Activated gamma-delta T cell treated with Interleukin-2 at 50 U/mL for 16 hours (primary cell): ENCODE results near the gene STARD13.

Experiments used
- DNase-seq: peaks from one replicate; pipeline ENCODE4 v3.0.0-alpha.2; 2020

STARD13 gene

DNA sequence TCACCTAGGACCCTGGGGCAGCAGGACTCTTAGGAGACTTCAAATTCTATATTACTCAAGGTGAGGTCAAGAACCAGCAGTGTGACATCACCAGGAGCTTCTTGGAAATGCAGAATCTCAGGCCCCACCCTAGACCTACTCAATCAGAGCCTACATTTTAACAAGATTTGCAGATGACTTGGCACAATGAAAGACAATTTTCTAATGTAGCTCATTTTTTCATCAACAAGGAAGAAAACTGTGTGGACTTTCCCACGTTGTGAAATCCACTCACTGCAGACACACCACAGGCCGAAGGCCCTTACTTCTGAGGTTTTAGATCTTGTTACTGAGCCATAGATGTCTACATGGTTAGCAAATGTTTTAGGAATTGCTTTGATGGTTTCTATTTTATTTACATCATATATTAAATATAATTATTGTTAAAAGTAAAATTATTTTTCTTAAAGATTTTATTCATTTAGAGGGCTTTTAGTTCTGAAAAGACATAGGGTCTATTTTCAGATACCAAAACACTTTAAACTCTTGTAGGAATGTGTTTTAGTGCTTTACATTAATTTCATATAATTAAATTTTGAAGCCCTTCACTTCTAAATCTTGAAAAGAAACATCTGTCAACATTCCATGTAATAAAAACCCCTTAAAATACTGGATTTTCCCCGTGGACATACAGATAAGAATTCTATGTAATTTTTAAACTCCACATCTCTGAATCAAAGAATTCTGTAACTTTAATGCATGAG lies 18.5 kb upstream of the STARD13 start:
- DNase-seq: no peak

- no peak for DNase-seq
Observed at GRCh38 chr13:33299626-33300025, 14.1 kb upstream of the STARD13 start.

DNA sequence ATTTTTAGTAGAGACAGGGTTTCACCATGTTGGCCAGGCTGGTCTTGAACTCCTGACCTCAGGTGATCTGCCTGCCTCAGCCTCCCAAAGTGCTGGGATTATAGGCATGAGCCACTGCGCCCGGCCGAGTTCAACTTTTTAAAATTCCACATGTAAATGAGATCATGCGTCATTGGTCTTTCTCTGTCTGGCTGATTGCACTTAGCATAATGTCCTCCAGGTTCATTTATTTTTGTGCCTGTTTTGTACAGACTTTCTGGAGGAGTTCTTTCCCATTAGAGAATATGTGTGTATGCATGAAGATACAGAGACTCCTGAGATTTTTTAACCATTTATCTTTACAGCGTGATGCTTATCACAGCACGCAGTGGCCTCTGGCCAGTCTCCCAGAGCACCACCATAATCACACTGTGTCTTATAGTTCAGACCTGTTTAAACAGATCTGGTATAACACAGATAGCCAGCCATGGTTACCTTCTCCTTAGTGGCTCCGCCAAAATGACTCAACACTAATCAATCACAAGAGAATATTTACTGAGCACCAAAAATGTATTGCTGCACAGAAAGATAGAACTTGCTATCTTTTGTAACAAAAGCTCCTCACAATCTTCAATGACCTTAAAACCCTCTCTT lies 11.4 kb upstream of the STARD13 start:
- DNase-seq: no peak

- DNase-seq: no peak
Observed at GRCh38 chr13:33292712-33293111, 7.2 kb upstream of the STARD13 start.

GRCh38 chr13:33290421-33290965 lies 4.9 kb upstream of the STARD13 start:
- no peak for DNase-seq

GRCh38 chr13:33289966-33290365 lies 4.4 kb upstream of the STARD13 start:
- DNase-seq: no peak

DNA sequence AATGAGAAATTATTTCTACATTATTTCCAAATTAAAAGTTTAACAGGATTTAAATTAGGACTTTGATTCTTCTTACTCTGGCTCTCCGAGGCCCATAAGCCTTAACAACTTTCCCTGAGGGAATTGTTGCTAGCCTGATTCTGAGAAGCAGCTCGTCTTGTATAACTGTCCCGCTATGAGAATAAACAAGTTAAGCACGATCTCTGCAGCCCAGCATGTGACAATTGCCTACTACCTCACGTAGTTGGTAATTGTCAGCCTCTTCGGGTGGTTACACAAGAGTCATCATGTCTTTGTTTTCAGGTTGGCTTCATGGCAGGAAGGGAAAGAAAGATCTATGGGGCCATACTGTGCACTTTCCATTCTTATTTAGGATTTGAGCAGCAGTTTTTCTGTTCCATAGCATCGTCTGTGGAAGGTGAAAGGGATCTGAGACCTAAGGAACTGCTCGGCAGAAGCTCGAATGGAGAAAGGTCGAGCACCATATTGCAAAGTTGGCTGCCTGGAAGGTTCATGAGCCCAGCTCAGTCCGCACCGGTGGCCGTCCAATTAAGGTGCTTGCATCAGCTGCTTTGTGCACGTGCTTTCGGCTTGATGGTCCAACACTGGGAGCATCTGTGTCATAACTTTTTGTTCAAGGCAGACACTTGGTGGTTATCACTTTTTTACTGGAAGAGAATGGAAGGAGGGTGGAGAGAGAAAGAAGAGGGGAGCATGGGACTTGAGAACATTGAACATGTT lies 1.8 kb upstream of the STARD13 start:
- no peak for DNase-seq

DNA sequence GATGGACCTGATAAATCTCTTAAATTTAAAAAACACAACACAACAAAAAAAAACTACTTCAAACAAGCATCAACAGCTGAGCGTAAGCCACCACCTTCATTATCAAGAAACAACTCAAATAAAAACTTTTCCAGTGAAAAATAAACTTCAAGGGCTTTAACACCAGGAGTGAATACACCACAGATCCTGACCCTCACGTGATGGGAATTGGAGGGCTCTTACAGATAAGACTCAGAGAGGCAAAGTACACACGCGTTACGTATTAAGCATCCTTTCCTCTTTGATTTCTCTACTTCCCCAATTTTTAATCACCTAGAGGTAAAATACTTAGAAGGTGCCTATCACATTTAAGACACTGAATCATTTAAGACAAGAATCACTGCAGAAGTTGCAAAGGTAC lies 573 bp upstream of the STARD13 start:
- DNase-seq: no peak

- no peak for DNase-seq
Observed at GRCh38 chr13:33284916-33285315, 639 bp downstream of the STARD13 start.

DNA sequence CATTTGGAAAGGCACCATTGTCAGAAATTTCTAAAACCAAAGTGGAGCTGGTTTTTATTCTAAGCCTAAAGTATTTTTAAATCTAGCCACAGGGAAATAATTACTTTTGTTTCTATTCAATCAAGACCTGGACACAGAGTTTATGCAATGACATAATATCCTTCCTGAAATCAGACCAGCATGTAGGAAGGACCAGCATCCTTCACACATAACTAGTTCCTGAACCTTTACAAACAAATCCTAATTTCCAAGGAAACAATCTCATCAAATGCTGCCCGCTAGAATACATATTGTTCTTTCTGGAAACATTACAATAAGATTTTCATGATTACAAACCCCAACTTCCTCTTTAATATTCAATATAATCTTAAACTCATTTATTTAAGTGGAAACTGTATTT lies 1.5 kb downstream of the STARD13 start:
- DNase-seq: no peak

- no peak for DNase-seq
Observed at GRCh38 chr13:33283195-33283911, 2.2 kb downstream of the STARD13 start.

DNA sequence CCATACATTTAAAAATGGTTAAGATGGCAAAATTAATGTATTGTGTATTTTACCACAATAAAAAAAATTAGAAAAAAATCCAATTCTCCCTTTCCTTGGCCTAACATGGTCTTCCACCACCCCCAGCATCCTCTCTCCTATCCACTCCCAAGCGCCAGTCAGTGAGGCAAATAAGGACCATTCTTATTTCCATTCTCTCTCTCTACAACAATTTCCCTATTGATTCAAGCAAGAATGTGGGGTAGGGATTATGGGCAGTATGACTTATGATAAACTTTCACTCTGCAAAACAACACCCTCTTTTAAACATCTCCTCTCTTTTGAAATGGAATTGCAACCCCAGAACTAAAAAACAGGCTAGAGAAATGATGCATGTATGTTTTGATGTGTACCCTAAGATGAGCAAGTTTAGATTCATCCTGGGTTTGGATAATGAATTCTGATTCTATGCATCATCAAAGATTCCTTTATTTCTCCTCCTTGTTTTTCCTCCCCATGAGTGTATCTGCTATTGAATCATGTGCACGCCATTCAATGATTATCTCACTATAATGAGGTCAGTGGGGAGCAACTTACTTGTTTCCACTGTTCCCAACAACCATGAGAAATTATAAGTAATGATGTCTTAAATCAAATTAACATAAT lies 3.5 kb downstream of the STARD13 start:
- DNase-seq: no peak

GRCh38 chr13:33280923-33281322 lies 4.6 kb downstream of the STARD13 start:
- DNase-seq: no peak

- DNase-seq: no peak
Observed at GRCh38 chr13:33280279-33280905, 5.2 kb downstream of the STARD13 start.

- no peak for DNase-seq
Observed at GRCh38 chr13:33279414-33280278, 5.9 kb downstream of the STARD13 start.

GRCh38 chr13:33278913-33279312 lies 6.6 kb downstream of the STARD13 start:
- DNase-seq: no peak

- no peak for DNase-seq
Observed at GRCh38 chr13:33277946-33278345, 7.6 kb downstream of the STARD13 start.

GRCh38 chr13:33277037-33277740 lies 8.4 kb downstream of the STARD13 start:
- no peak for DNase-seq

GRCh38 chr13:33276570-33276969 lies 9.0 kb downstream of the STARD13 start:
- DNase-seq: no peak

GRCh38 chr13:33275916-33276315 lies 9.6 kb downstream of the STARD13 start:
- DNase-seq: no peak
